Measurements from ENCODE around the gene SV2B.

DNA sequence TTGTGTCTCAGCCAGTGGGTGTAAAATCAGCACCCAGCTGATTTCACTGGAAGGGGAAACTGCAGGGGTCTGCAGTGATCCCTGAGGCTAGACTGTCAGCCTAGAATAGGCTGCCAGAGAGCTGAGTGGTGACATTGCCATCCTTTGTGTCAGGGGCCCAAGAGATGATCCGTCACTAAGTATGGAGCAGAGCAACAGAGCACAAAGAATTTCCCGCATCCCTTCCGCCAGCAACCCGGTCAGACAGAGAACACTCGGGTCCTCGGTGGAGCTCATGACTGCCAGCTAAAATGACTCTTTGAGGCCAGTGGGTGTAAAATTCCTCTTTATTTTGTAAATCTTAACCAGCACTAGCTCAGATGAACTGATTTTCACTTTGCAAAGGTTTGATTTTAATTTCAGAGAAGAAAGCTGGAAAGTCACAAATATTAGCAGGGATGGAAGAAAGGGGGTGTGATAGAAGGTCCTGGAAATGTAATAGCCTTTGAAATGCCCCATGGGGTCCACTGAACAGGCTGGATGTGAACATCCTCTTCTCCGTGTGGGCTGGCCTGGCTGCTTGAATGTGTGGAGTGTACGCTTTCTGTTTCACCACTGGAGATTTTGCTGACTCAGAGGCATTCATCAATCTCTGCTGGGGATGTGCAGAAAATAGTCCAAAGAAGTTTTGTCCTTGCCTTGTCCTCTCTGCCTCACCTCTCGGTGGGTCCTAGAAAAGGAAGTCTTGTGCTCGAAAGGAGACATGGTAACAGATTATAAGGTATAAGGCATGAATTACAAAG lies 138.8 kb downstream of the SV2B start:
- TF ChIP-seq, protein P1, sequence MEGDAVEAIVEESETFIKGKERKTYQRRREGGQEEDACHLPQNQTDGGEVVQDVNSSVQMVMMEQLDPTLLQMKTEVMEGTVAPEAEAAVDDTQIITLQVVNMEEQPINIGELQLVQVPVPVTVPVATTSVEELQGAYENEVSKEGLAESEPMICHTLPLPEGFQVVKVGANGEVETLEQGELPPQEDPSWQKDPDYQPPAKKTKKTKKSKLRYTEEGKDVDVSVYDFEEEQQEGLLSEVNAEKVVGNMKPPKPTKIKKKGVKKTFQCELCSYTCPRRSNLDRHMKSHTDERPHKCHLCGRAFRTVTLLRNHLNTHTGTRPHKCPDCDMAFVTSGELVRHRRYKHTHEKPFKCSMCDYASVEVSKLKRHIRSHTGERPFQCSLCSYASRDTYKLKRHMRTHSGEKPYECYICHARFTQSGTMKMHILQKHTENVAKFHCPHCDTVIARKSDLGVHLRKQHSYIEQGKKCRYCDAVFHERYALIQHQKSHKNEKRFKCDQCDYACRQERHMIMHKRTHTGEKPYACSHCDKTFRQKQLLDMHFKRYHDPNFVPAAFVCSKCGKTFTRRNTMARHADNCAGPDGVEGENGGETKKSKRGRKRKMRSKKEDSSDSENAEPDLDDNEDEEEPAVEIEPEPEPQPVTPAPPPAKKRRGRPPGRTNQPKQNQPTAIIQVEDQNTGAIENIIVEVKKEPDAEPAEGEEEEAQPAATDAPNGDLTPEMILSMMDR (optimal IDR thresholded peaks at IDR 0.05 in 1 of 3, IDR thresholded peaks at IDR 0.05 in 1 of 3, conservative IDR thresholded peaks at IDR 0.05 in 1 of 3; ENCODE audit: extremely low read depth in 1 of 3, insufficient read depth in 2 of 3, low read length in 3 of 3) = no peak
- no peak for TF ChIP-seq EZH2 (IDR thresholded peaks at IDR 0.05; ENCODE audit: low read length)
